GM23338 (cell line): ENCODE results near the gene ECM2.

Experiments used
- CTCF ChIP-seq, 2 experiments: fragments of 200-600 bp in 1 of 2; sonication (generic) in 1 of 2; conservative IDR thresholded peaks; 2 replicates each; pipeline versions ENCODE4 v1.5.1 to v1.6.1; 2016 to 2017; ENCODE audit warnings: antibody characterized with exemption in 2 of 2, low read depth in 2 of 2, mild to moderate bottlenecking in 2 of 2, moderate library complexity in 1 of 2
- ETS1 ChIP-seq: IDR thresholded peaks from 2 replicates; pipeline ENCODE4 v1.6.1; 2016; ENCODE audit warnings: antibody characterized with exemption
- EZH2phosphoT487 ChIP-seq: fragments of 200-600 bp; sonication (generic); IDR thresholded peaks from one replicate; pipeline ENCODE4 v1.8.1; 2018; ENCODE audit warnings: antibody characterized with exemption; ENCODE audit not compliant: unreplicated experiment
- POLR2AphosphoS5 ChIP-seq: IDR thresholded peaks from 2 replicates; pipeline ENCODE4 v1.6.1; 2016; ENCODE audit warnings: antibody characterized with exemption, low read depth
- ZNF462 ChIP-seq: fragments of 250-450 bp; sonication (Bioruptor Pico); IDR thresholded peaks from 2 replicates; pipeline ENCODE4 v1.5.0; 2020; ENCODE audit warnings: mild to moderate bottlenecking, moderate library complexity

GRCh38 chr9:92576175-92576574, 40.4 kb upstream of the ECM2 start:
- TF ChIP-seq CTCF (conservative IDR thresholded peaks at IDR 0.05; ENCODE audit: low read depth in 2 of 2) (no peak), POLR2AphosphoS5 (no peak), EZH2phosphoT487 (no peak), ZNF462 (CRISPR knock-in tag) (no peak), ETS1 (no peak)
